Fibroblast of the aortic adventitia (primary cell): ENCODE measurements around the gene ZNF750. TPM values are rescaled to one million over a fixed set of nuclear protein-coding genes. Genes with fewer than 3 reads are reported as not detected.
A peak's percentile ranks its signal among the peaks of the same experiment; 100 is the strongest.

Experiments
- DNase-seq: peaks from one replicate; pipeline ENCODE4 v3.0.0-alpha.2; 2010; ENCODE audit warnings: low read depth
- H3K4me3 ChIP-seq: 2 replicates; pipeline ENCODE4 v1.5.1; 2011; ENCODE audit warnings: low read depth, mild to moderate bottlenecking, control low read depth, low read length, moderate library complexity
- CTCF ChIP-seq: IDR thresholded peaks from 2 replicates; pipeline ENCODE4 v1.5.1; 2011; ENCODE audit warnings: mild to moderate bottlenecking, low read length, control low read depth, inconsistent platforms; ENCODE audit not compliant: insufficient read depth
- total RNA-seq: library from RNA; depleted of rRNA; stranded (reverse); fragments of >200 nt; gene quantifications from 2 replicates; pipeline ENCODE4 v1.2.3, GENCODE V29; 2012; ENCODE audit warnings: low replicate concordance

ZNF750 gene
- total RNA-seq, 1 donor = not detected

DNA sequence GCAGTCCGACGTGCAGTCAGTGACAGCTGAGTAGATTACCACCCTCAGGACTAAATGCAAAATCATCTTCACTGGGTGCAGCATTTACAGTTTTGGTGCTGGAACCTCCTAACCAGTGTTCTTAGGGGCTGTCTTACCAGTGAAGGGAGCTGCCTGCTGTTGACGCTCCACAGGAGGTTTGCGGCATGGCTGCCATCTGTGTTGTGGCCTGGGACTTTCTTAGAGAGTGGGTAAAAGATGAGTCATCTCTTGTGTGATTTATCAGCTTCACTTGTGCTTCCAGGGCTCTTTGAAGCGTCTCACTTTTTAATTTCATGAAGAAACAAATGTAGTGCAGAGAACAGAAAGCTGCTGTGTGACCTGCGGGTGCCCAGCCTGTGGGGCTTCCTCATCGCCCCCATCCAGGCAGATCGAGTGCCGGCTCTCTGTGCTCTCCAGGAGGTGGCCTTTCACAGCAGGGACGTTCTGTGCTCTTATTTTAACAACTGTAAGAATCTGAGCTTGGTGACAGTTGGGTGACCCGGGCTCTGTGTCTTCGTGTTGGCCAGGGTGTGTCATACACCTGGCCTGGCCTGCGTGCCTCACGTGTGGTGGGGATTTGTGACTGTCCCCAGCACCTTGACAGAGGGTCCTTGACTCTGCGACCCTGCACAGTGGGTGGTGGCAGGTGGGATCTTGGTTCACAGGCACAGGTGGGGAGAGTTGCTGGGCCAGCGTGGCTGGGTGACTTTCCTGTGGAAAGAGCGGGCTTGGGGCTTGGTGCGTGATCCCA lies 24.3 kb upstream of the ZNF750 start:
- DNase-seq = peak; percentile 60
- no peak overlapping the region for H3K4me3 ChIP-seq
- TF ChIP-seq CTCF = no peak

GRCh38 chr17:82863383-82863940 lies 23.6 kb upstream of the ZNF750 start:
- no peak for TF ChIP-seq CTCF
- no peak overlapping the region for H3K4me3 ChIP-seq
- DNase-seq = no peak

- DNase-seq = no peak
- no peak for TF ChIP-seq CTCF
These were observed 23.0 kb upstream of the ZNF750 start for GRCh38 chr17:82862737-82863382.

DNA sequence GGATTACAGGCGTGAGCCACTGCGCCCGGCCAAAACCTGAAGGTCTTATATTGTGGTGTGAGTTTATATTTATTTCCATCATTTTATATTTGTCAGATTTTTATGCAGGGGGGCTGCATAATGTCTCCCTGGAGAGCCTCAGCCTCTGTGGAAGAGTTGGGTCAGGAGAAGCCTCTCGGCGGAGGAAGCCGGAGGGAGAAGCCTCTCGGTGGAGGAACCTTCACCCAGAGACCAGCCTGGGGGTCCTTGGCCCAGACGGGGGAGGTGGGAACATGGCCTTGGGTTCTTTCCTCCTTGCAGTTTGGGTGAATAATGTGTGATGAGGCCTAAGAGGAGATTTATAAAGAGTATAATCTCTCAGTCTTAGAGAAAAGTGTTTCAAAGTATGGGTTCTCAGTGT lies 22.4 kb upstream of the ZNF750 start:
- TF ChIP-seq CTCF = no peak
- DNase-seq = no peak
- H3K4me3 ChIP-seq = no peak overlapping the region

More at GRCh38 chr17:82862737-82863382, 23.0 kb upstream of the ZNF750 start:
- H3K4me3 ChIP-seq = no peak overlapping the region

DNA sequence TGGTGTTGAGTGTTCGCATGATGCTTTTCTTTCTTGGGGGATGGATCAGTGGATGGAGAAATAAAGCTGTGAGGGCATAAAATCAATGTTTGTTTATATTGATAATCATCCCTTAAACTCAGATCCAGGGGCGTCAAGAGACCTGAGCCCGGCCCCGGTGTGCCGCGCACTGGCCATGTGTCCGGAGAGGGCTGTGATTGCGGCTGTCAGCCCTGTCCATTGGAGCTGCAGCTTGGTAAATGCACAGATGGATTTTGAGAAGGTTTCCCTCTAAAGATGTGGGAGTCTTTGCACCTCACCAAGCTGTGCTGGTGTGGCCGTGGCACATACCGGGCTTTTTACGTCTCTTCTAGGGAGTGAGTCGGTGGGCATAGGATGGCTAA lies 21.6 kb upstream of the ZNF750 start:
- no peak overlapping the region for H3K4me3 ChIP-seq
- no peak for DNase-seq
- TF ChIP-seq CTCF = no peak

- TF ChIP-seq CTCF = no peak
- no peak overlapping the region for H3K4me3 ChIP-seq
- DNase-seq = no peak
These were observed 21.0 kb upstream of the ZNF750 start for GRCh38 chr17:82860606-82861392.
